Osteoblast (primary cell): ENCODE data around the gene OR4F15. TPM values are rescaled to one million over a fixed set of nuclear protein-coding genes. Genes with fewer than 3 reads are reported as not detected.
A peak's percentile ranks its signal among the peaks of the same experiment; 100 is the strongest.

Experiments
- DNase-seq: peaks from one replicate; pipeline ENCODE4 v3.0.0; 2011; ENCODE audit warnings: low spot score, mixed read lengths; ENCODE audit not compliant: insufficient read length; ENCODE audit errors: missing footprints
- H2AFZ ChIP-seq: 2 replicates; pipeline ENCODE4 v1.6.0; 2011; ENCODE audit warnings: mild to moderate bottlenecking, low read length
- H3K27ac ChIP-seq: 2 replicates; pipeline ENCODE4 v1.5.1; 2011; ENCODE audit warnings: mild to moderate bottlenecking, low read depth, low read length, moderate library complexity
- H3K27me3 ChIP-seq: 2 replicates; pipeline ENCODE4 v1.6.0; 2012; ENCODE audit warnings: mild to moderate bottlenecking, control low read depth, inconsistent platforms, low read length, moderate library complexity; ENCODE audit not compliant: insufficient read depth
- H3K36me3 ChIP-seq: 2 replicates; pipeline ENCODE4 v1.5.1; 2011; ENCODE audit warnings: mild to moderate bottlenecking, low read length, control low read depth, moderate library complexity; ENCODE audit not compliant: insufficient read depth
- H3K4me1 ChIP-seq: 2 replicates; pipeline ENCODE4 v1.5.1; 2011; ENCODE audit warnings: mild to moderate bottlenecking, low read length, control low read depth, moderate library complexity; ENCODE audit not compliant: insufficient read depth
- H3K4me2 ChIP-seq: 2 replicates; pipeline ENCODE4 v1.6.0; 2011; ENCODE audit warnings: mild to moderate bottlenecking, low read length; ENCODE audit not compliant: insufficient read depth
- H3K4me3 ChIP-seq: fragments of 200-600 bp; sonication (generic); 3 replicates; pipeline ENCODE4 v1.5.1; 2012; ENCODE audit warnings: mild to moderate bottlenecking, low read length, inconsistent platforms; ENCODE audit not compliant: insufficient read depth
- H3K79me2 ChIP-seq: 2 replicates; pipeline ENCODE4 v1.6.0; 2012; ENCODE audit warnings: mild to moderate bottlenecking, low read length, control low read depth, inconsistent platforms; ENCODE audit not compliant: insufficient read depth
- H3K9me3 ChIP-seq: 2 replicates; pipeline ENCODE4 v1.5.1; 2011; ENCODE audit warnings: low read depth, low read length, control low read depth
- H4K20me1 ChIP-seq: 2 replicates; pipeline ENCODE4 v1.6.0; 2012; ENCODE audit warnings: mild to moderate bottlenecking, low read length, control low read depth; ENCODE audit not compliant: insufficient read depth
- total RNA-seq: library from RNA; depleted of rRNA; stranded (reverse); fragments of >200 nt; gene quantifications from 2 replicates; pipeline ENCODE4 v1.2.3, GENCODE V29; 2012
- TF ChIP-seq, protein P1 (sequence below): IDR thresholded peaks from 2 replicates; pipeline ENCODE4 v1.5.1; 2011; ENCODE audit warnings: mild to moderate bottlenecking, low read depth, low read length, moderate library complexity; ENCODE audit errors: extremely low read depth

The OR4F15 gene
- total RNA-seq, 1 donor = not detected

DNA sequence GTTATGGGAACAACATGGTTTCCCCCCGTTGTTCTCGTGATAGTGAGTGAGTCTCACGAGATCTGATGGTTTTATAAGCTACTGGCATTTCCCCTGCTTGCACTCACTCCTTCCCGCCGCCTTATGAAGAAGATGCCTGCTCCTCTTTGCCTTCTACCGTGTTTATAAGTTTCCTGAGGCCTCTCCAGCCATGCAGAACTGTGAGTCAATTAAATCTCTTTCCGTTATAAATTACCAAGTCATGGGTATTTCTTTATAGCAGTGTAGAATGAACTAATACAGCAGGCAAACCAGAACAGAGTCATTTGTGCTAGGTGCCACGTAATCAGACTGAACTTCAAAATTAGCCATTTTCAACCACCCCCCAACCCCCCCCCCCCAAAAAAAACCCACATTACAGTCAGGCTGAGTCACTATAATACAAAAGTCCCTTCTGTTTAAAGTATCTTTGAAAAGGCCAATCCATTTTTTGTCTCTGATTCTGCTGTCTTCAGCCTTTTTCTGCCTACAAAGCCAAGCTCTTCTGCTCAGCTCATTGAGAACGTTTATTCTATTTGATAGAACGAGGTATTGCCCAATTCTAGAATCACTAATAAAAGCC lies 4.6 kb upstream of the OR4F15 start:
- H3K79me2 ChIP-seq = no peaks in the 10 kb centered on the region
- H3K27ac ChIP-seq = no peak overlapping the region
- H3K27me3 ChIP-seq = no peaks in the 10 kb centered on the region
- no peak for DNase-seq
- no peak overlapping the region for H3K4me2 ChIP-seq
- H4K20me1 ChIP-seq = no peaks in the 10 kb centered on the region
- H3K4me3 ChIP-seq = no peak overlapping the region
- H3K9me3 ChIP-seq = no peaks in the 10 kb centered on the region
- no peaks in the 10 kb centered on the region for H3K36me3 ChIP-seq
- H3K4me1 ChIP-seq = peaks cover 7% of the 10 kb centered on the region
- TF ChIP-seq, protein P1, sequence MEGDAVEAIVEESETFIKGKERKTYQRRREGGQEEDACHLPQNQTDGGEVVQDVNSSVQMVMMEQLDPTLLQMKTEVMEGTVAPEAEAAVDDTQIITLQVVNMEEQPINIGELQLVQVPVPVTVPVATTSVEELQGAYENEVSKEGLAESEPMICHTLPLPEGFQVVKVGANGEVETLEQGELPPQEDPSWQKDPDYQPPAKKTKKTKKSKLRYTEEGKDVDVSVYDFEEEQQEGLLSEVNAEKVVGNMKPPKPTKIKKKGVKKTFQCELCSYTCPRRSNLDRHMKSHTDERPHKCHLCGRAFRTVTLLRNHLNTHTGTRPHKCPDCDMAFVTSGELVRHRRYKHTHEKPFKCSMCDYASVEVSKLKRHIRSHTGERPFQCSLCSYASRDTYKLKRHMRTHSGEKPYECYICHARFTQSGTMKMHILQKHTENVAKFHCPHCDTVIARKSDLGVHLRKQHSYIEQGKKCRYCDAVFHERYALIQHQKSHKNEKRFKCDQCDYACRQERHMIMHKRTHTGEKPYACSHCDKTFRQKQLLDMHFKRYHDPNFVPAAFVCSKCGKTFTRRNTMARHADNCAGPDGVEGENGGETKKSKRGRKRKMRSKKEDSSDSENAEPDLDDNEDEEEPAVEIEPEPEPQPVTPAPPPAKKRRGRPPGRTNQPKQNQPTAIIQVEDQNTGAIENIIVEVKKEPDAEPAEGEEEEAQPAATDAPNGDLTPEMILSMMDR = no peak
- H2AFZ ChIP-seq = peak overlapping the region; percentile 51

DNA sequence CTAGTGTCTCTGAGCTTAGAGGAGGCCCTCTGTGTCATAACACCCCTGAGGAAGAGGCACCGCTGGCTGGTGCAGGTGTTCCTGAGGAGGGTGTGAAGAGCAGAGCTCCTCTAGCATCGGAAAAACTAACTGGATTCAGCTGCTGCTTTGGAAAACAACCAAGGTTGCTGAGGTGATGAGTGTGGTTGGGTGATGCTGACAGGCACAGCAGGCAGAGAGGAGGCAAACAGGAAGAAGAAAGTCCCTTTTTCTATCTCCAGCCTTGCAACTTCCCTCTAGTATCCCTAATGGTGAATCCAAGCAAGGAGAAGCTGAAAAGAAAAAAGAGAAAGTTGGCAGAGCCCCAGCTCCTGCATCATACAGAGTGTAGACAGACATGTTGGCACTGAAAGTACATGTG lies 3.8 kb upstream of the OR4F15 start:
- H3K4me1 ChIP-seq = peaks cover 7% of the 10 kb centered on the region
- DNase-seq = no peak
- H3K36me3 ChIP-seq = no peaks in the 10 kb centered on the region
- no peaks in the 10 kb centered on the region for H3K27me3 ChIP-seq
- no peak overlapping the region for H3K4me3 ChIP-seq
- TF ChIP-seq, protein P1 = no peak
- H3K9me3 ChIP-seq = no peaks in the 10 kb centered on the region
- peak overlapping the region; percentile 22 for H2AFZ ChIP-seq
- H3K27ac ChIP-seq = no peak overlapping the region
- no peak overlapping the region for H3K4me2 ChIP-seq
- H4K20me1 ChIP-seq = no peaks in the 10 kb centered on the region
- H3K79me2 ChIP-seq = no peaks in the 10 kb centered on the region

DNA sequence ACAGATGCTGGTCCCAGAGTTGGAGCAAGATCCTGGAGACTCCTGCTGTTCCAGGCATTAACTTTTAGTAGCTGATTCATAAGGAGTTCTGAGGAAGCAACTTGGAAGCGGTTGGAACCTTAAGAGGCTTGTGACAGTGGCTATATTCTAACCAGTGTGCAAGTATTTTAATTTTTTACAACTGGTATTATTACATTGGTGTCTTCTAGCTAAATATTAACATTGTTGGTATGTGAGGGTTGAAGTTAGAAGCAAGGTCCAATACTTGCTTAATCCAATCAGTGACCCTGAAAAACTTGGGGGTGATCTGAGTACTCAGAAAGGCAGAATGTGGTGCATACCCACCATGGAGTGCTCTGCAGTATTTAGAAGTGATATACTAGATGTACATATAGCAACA lies 1.5 kb upstream of the OR4F15 start:
- TF ChIP-seq, protein P1 = no peak
- H3K36me3 ChIP-seq = no peaks in the 10 kb centered on the region
- H3K27ac ChIP-seq = no peak overlapping the region
- H3K4me3 ChIP-seq = no peak overlapping the region
- H3K79me2 ChIP-seq = no peaks in the 10 kb centered on the region
- no peak overlapping the region for H3K4me2 ChIP-seq
- no peaks in the 10 kb centered on the region for H4K20me1 ChIP-seq
- no peak overlapping the region for H2AFZ ChIP-seq
- H3K27me3 ChIP-seq = no peaks in the 10 kb centered on the region
- H3K4me1 ChIP-seq = peaks cover 7% of the 10 kb centered on the region
- no peaks in the 10 kb centered on the region for H3K9me3 ChIP-seq
- no peak for DNase-seq

DNA sequence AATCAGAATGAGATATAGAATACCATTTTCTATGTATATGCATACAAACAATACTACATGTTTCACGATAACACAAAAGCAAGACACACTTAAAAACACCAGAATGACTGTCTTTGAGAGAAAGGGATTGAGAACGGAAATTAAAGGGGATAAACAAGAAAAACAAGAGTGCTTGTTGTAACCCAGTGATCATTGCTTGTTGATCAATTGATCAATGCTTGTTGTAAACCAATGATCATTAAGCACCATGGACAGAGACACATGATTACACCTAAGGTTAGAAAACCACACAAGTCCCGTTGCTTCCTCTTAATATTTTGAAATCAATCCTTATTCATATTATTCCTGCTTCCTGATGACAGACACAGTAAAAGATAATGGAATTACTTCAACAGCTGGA lies 1.1 kb upstream of the OR4F15 start:
- no peak overlapping the region for H3K27ac ChIP-seq
- H3K4me3 ChIP-seq = no peak overlapping the region
- no peaks in the 10 kb centered on the region for H3K9me3 ChIP-seq
- H3K36me3 ChIP-seq = no peaks in the 10 kb centered on the region
- no peak overlapping the region for H3K4me2 ChIP-seq
- DNase-seq = no peak
- H4K20me1 ChIP-seq = no peaks in the 10 kb centered on the region
- H2AFZ ChIP-seq = no peak overlapping the region
- H3K4me1 ChIP-seq = peaks cover 7% of the 10 kb centered on the region
- no peaks in the 10 kb centered on the region for H3K79me2 ChIP-seq
- TF ChIP-seq, protein P1 = no peak
- H3K27me3 ChIP-seq = no peaks in the 10 kb centered on the region
